Effector memory CD4-positive, alpha-beta T cell (primary cell): ENCODE data around the gene SRPK2.
"Not testable (repeated sequence)": the region's sequence is repeated elsewhere in the genome, so short reads cannot be mapped to it uniquely, and the experiment has no call there.

Source experiments
- DNase-seq, 3 donors: peaks; one replicate each; pipeline ENCODE4 v3.0.0-alpha.2; 2020
- H3K27ac ChIP-seq: 2 replicates; pipeline ENCODE4 v1.7.0; 2013; ENCODE audit warnings: mild to moderate bottlenecking, low read length, moderate library complexity; ENCODE audit not compliant: insufficient read depth, poor library complexity, severe bottlenecking
- H3K27me3 ChIP-seq: replicated peaks from 2 replicates; pipeline ENCODE4 v1.7.0; 2013; ENCODE audit warnings: mild to moderate bottlenecking, low read length; ENCODE audit not compliant: insufficient read depth, control insufficient read depth, poor library complexity, severe bottlenecking
- H3K36me3 ChIP-seq: 2 replicates; pipeline ENCODE4 v1.7.0; 2013; ENCODE audit warnings: mild to moderate bottlenecking, low read length, moderate library complexity; ENCODE audit not compliant: control insufficient read depth, insufficient read depth
- H3K4me1 ChIP-seq: 2 replicates; pipeline ENCODE4 v1.7.0; 2013; ENCODE audit warnings: low read length, mild to moderate bottlenecking; ENCODE audit not compliant: control insufficient read depth, insufficient read depth, poor library complexity, severe bottlenecking
- H3K4me3 ChIP-seq: 2 replicates; pipeline ENCODE4 v1.7.0; 2013; ENCODE audit warnings: low read length, low read depth, mild to moderate bottlenecking; ENCODE audit not compliant: insufficient read depth, poor library complexity, severe bottlenecking
- H3K9me3 ChIP-seq: 2 replicates; pipeline ENCODE4 v1.7.0; 2013; ENCODE audit warnings: mild to moderate bottlenecking, low read length, moderate library complexity; ENCODE audit not compliant: control insufficient read depth

Gene SRPK2

GRCh38 chr7:105355701-105356100 is 33.0 kb downstream of the SRPK2 start:
- no peaks in the 10 kb centered on the region for H3K9me3 ChIP-seq
- no peak overlapping the region for H3K27ac ChIP-seq
- H3K27me3 ChIP-seq: no peaks in the 10 kb centered on the region
- no peak for DNase-seq
- peaks cover 46% of the 10 kb centered on the region for H3K4me1 ChIP-seq
- H3K4me3 ChIP-seq: no peak overlapping the region
- no peaks in the 10 kb centered on the region for H3K36me3 ChIP-seq

GRCh38 chr7:105354383-105354782 is 34.3 kb downstream of the SRPK2 start:
- no peak for DNase-seq
- H3K36me3 ChIP-seq: no peaks in the 10 kb centered on the region
- no peak overlapping the region for H3K4me3 ChIP-seq
- H3K9me3 ChIP-seq: no peaks in the 10 kb centered on the region
- peaks cover 49% of the 10 kb centered on the region for H3K4me1 ChIP-seq
- H3K27ac ChIP-seq: no peak overlapping the region
- H3K27me3 ChIP-seq: no peaks in the 10 kb centered on the region

- H3K4me1 ChIP-seq: peaks cover 49% of the 10 kb centered on the region
- H3K27me3 ChIP-seq: no peaks in the 10 kb centered on the region
- no peaks in the 10 kb centered on the region for H3K9me3 ChIP-seq
- DNase-seq: no peak
- peak overlapping the region; percentile 8 for H3K27ac ChIP-seq
- H3K36me3 ChIP-seq: no peaks in the 10 kb centered on the region
- no peak overlapping the region for H3K4me3 ChIP-seq
Measured at GRCh38 chr7:105353752-105354328, 34.9 kb downstream of the SRPK2 start.

- no peaks in the 10 kb centered on the region for H3K36me3 ChIP-seq
- peaks cover 49% of the 10 kb centered on the region for H3K4me1 ChIP-seq
- peak overlapping the region; percentile 41 for H3K27ac ChIP-seq
- H3K27me3 ChIP-seq: no peaks in the 10 kb centered on the region
- no peak for DNase-seq
- no peaks in the 10 kb centered on the region for H3K9me3 ChIP-seq
- H3K4me3 ChIP-seq: no peak overlapping the region
Measured at GRCh38 chr7:105352901-105353668, 35.6 kb downstream of the SRPK2 start.

GRCh38 chr7:105352018-105352612 is 36.6 kb downstream of the SRPK2 start:
- Histone ChIP-seq H3K9me3 (no peaks in the 10 kb centered on the region), H3K27me3 (no peaks in the 10 kb centered on the region), H3K4me3 (no peak overlapping the region), H3K36me3 (no peaks in the 10 kb centered on the region), H3K4me1 (peaks cover 53% of the 10 kb centered on the region), H3K27ac (peak overlapping the region; percentile 41)
- DNase-seq: peak; percentile 2 to 47 (median 40)

GRCh38 chr7:105350906-105351305 is 37.8 kb downstream of the SRPK2 start:
- H3K9me3 ChIP-seq: no peaks in the 10 kb centered on the region
- H3K36me3 ChIP-seq: no peaks in the 10 kb centered on the region
- no peak for DNase-seq
- no peak overlapping the region for H3K27ac ChIP-seq
- H3K27me3 ChIP-seq: no peaks in the 10 kb centered on the region
- H3K4me1 ChIP-seq: peaks cover 65% of the 10 kb centered on the region
- no peak overlapping the region for H3K4me3 ChIP-seq

- peaks cover 53% of the 10 kb centered on the region for H3K4me1 ChIP-seq
- not testable (repeated sequence) for DNase-seq, H3K27me3 ChIP-seq
Measured at GRCh38 chr7:105348177-105348576, 40.5 kb downstream of the SRPK2 start.

GRCh38 chr7:105346593-105347322 is 42.0 kb downstream of the SRPK2 start:
- Histone ChIP-seq H3K27ac (no peak overlapping the region), H3K9me3 (no peaks in the 10 kb centered on the region), H3K36me3 (no peaks in the 10 kb centered on the region), H3K4me1 (peaks cover 40% of the 10 kb centered on the region), H3K4me3 (no peak overlapping the region), H3K27me3 (no peaks in the 10 kb centered on the region)
- DNase-seq: no peak

More at GRCh38 chr7:105348177-105348576, 40.5 kb downstream of the SRPK2 start:
- H3K9me3 ChIP-seq, H3K36me3 ChIP-seq, H3K27ac ChIP-seq, H3K4me3 ChIP-seq: not testable (repeated sequence)

GRCh38 chr7:105346138-105346537 is 42.6 kb downstream of the SRPK2 start:
- peaks cover 34% of the 10 kb centered on the region for H3K4me1 ChIP-seq

More at GRCh38 chr7:105346138-105346537, 42.6 kb downstream of the SRPK2 start:
- no peak overlapping the region for H3K27ac ChIP-seq
- no peaks in the 10 kb centered on the region for H3K36me3 ChIP-seq
- no peaks in the 10 kb centered on the region for H3K9me3 ChIP-seq
- H3K4me3 ChIP-seq: no peak overlapping the region
- DNase-seq: no peak
- H3K27me3 ChIP-seq: no peaks in the 10 kb centered on the region
